Fibroblast of skin of left biceps (primary cell): ENCODE data around the gene SNIP1.
"Not testable (repeated sequence)": the region's sequence is repeated elsewhere in the genome, so short reads cannot be mapped to it uniquely, and the experiment has no call there.

Experiments
- DNase-seq, 2 experiments: peaks; one replicate each; pipeline ENCODE4 v3.0.0-alpha.2; 2013; ENCODE audit warnings: low read depth in 2 of 2

Gene SNIP1

GRCh38 chr1:37553927-37554808 is at the start of gene SNIP1:
Gene SNIP1, minus strand, starts transcription at chr1:37554293. Its CDS starts 64 bp downstream, at chr1:37554229.
- DNase-seq: peak; percentile 73 to 74

DNA sequence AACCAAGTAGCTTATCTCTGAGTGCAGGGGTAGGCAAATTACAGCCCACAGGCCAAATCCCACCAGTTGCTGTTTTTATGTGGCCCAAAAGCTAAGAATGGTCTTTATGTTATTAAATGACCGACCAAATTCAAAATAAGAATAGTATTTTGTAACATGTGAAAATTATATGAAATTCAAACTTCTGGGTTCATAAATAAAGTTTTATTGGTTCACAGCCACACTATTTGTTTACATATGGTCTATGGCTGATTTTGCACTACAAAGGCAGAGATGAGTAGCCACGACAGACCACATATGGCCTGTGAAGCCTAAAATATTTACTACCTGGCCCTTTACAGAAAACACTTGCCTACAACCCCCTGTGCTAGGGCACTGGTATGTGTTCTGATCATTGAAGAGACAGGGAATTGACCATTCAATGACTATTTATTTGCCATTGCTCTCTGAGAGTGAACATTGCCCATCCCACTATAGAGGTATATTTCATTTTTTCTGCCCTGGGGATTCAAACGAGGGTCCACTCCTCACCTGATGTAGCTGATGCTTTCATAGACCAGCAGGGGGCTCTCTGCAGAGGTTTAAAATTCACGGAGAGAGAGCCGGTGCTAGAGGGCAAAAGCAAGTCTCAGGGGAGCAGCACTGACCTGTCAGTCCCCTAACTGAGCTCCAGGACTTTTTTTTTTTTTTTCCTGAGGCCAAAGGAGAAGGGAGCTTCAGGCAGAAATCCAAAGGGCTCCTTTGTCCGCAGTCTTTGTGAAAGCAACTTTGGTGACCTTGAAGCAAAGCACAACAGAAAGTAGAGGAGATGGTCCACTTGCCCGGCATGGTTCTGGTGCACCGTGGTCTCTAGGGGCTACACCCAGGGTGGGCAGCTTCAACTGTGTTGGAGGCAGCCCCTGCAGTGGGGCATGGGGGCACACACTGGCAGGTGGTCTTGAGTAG is 48.9 kb upstream of the SNIP1 start:
- DNase-seq: no peak

DNA sequence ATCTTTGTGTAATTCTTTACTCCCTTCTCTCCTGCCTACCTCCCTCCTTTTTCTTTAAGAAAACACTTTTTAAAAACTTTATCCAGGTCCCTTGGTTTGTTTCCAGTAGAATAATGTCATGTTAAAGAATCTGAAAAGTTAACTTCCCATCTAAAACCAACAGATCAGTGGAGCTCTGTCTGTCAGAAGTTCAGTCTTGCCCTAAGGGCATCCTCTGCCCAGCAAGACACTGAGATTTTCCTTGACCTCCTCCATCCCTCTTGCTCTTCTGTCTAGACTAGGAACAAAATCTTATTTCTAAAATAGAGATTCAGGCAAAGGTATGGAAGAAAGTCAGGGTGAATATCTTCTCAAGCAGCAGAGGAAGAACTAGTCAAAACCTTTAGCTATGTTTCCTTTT is 47.3 kb upstream of the SNIP1 start:
- DNase-seq: no peak

DNA sequence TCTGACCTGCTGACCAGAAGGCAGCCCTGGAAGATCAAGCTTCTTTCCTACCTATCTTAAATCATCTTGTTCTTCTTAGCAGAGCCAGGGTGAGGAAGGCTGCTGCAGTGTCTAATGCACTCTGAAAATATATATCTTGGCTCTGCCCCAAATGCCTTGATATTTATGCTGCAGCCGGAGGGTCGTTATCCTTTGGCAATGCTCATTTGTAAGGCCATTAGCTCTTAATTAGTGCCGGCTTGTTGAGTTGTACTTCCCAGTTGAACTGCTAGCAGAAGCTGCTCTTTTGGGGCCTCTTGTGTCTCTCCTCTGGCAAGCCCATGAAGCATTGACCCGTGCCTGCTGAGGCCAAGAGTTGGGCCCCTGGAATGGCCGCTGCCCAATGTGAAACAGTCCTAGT is 45.8 kb upstream of the SNIP1 start:
- no peak for DNase-seq

DNA sequence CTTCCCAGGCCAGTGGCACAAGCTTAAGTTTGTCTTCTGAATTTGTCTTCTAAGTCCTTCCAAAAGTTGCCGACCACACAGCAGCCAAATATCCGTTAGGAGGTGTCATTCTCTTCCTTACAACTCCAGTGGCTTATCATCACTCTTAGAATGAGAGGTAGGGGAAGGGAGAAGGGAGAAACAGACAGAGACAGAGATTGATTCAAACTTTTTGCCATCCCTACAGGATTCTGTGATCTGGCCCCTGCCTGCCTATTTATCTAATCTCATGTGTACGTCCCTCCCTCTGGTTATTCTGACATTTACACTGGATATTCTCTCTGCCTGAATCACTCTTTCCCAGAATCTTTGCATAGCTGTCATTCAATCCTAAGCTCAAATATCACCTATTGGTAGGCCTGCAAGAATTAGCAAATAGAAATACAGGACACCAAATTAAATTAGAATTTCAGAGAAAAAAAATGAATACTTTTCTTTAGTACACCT is 42.1 kb upstream of the SNIP1 start:
- DNase-seq: no peak

DNA sequence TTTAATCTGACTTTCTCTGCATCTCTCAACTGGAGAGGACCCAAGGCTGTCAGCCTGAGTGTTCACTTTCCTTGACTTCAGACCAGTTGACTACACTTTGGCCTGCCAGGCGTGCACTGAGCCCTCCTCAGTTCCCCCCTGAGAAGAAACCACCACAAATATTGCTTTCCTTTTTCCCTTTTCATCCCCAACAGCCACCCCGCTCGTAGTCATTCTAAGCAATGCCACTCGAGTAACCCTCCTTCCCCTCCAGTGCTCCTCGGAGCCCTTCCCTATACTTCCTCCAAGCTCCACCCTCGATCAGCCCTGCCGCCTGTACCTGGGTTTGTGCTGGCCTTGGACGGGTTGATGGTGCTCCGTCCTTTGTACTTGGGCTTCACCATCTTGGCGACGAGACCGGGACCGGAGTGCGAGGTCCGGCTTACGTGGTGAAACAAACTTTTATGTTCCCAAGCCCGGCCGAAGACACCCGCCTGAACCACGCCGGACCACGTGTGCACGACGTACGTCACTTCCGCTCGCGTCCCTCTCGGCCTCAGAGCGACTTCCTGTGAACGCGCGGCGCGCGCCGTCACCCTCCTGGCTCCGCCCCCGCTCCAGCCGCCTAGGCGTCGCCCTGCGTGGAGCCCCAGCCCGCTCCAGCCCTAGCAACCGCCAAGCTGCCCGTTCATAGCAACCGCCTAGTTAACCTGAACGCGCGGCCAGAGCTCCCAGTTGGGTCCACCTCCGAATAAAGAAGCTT is 41.5 kb upstream of the SNIP1 start, which contains the start of gene GNL2:
GNL2 (minus strand) TSS at position 498 of the 742 bp plus-strand sequence; CDS start at position 383, 115 bp downstream.
- peak; percentile 80 for DNase-seq

GRCh38 chr1:37593726-37594125 is 39.6 kb upstream of the SNIP1 start:
- DNase-seq: no peak

DNA sequence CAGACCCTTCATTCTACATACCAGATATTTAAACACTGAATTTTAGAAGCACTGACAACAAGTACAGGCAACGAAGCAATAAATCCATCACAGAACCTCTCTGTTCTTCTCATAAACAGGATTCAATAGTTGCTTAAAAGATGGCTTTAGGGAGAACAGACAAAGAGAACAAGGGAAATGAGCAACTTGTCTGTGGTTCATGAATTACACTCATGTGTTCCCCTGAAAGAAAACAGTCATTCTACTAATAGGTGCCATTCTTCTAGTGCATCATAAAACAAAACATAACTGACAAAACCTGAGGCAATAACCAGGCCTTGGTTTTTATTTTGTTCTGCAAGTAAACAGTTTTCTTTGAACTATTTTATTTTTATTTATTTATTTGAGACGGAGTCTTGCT is 34.8 kb upstream of the SNIP1 start:
- DNase-seq: no peak

DNA sequence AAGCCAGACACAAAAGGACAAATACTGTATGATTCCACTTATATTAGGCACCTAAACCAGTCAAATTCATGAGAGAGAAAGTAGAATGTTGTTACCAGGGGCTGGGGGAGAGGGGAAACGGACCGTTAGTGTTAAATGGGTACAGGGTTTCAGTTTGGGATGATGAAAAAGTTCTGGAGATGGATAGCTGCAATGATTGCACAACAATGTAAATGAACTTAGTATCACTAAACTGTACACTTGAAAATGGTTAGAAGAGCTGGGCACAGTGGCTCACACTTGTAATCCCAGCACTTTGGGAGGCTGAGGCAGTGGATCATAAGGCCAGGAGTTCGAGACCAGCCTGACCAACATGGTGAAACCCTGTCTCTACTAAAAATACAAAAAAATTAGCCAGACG is 30.5 kb upstream of the SNIP1 start:
- not testable (repeated sequence) for DNase-seq

DNA sequence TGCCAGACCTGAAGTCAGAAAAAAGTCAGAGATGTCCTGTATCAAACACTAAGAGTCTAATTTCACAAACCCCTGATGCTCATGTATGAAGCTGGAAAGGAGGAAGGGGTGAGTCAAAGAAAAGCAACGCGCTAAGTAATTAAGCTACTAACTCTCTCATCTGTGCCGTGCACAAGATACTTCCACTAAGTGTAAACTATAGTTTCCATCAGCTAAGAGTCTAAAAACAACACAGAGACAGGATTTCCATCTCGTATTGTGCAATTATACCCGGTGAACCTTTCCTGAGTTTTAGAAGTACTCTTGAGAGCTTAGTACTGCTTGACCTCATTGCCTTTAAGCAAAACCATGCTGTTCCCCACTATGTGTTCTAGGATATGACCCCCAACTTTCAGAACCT is 21.6 kb upstream of the SNIP1 start:
- DNase-seq: no peak

GRCh38 chr1:37574834-37575480 is 20.9 kb upstream of the SNIP1 start:
- peak; percentile 69 to 74 for DNase-seq

GRCh38 chr1:37570528-37571334 is 16.6 kb upstream of the SNIP1 start:
- DNase-seq: no peak

DNA sequence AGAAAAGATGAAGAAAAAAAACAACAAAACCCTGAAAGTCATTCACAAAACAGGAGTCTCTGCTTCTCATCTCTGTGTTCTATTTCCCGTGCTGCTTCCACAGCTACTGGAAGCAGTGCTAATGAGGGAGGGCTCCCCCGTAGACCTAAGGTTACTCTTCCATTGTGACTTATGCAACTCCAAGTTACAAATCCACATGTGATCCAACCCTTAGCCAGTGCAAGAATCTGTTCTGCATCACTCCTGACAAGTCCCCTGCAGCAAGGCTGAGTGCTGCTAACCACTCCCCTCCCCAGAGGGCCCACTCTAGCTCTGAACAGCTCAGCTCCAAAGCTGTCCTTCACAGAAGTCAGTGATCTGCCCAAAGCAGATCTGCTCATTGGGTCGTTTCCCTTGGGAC is 12.9 kb upstream of the SNIP1 start:
- no peak for DNase-seq

DNA sequence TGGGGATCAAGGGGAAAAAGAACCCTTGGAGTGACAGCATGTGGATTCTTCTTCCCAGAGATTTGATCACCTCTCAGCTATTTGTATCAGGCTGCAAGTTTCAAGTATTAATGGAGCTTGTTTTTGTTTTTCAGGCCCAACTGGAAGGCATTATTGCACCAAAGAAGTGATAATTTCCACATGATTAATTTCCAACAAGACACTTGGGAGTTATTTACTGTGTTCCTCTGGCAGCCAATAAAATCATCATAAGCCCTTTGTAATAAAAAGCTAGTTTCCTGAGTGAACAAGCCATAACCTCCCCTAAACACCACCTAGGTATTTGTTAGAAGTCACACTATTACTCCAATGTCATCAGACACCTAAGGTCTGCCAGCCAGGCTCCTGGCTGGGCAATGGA is 10.8 kb upstream of the SNIP1 start:
- no peak for DNase-seq

DNA sequence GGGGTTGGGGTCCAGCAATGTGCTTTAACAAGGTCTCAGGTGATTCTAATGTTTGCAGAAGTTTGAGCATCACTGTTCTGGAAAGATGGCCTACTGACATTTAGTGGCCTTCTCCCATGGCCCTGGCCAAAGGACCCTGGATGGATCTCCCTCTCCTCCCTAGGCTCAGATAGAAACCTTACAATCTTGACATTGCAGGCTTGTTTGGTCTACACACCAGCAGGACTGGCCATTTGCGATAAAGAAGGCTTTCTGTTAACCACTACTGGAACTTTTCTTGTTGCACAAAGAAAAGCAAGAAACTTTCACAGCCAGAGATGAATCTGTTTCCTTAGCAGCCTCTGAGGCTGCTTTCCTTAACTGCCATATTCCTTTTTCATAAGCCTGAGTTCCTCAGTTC is 8.9 kb upstream of the SNIP1 start:
- DNase-seq: no peak

GRCh38 chr1:37561133-37562132 is 7.3 kb upstream of the SNIP1 start:
- peak in 1 of 2 experiments; percentile 11 for DNase-seq

- no peak for DNase-seq
Measured at GRCh38 chr1:37560401-37561132, 6.5 kb upstream of the SNIP1 start.

DNA sequence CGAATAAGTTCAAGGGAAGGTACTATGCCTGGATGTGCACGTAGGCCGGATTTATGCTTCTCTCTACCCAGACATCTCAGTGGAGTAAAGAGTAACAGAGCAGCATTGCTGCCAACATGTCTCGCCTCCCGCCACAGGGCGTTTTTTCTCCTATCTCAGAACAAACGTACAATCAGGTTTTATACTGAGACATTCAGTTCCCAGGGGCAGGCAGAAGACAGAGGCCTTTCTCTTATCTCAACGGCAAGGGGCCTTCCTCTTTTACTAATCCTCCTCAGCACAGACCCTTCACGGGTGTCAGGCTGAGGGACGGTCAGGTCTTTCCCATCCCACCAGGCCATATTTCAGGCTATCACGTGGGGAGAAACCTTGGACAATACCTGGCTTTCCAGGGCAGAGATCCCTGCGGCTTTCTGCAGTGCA is 5.9 kb upstream of the SNIP1 start:
- DNase-seq: not testable (repeated sequence)
